K562 (cell line): ENCODE measurements around the gene TUBA1B. TPM values are rescaled to one million over a fixed set of nuclear protein-coding genes. Genes with fewer than 3 reads are reported as not detected.
A peak's percentile ranks its signal among the peaks of the same experiment; 100 is the strongest.

ENCODE experiments used
- ARNT ChIP-seq, 2 experiments: fragments of 450-650 bp; IDR thresholded peaks; 2 replicates each; pipeline ENCODE4 v1.6.1; 2016; ENCODE audit warnings: mild to moderate bottlenecking in 1 of 2
- E2F4 ChIP-seq: sonication (generic); formaldehyde crosslinking; IDR thresholded peaks from 2 replicates; pipeline ENCODE4 v1.8.0; 2022; ENCODE audit warnings: mild to moderate bottlenecking, low read depth, missing genetic modification reagents
- HDGF ChIP-seq: fragments of 450-650 bp; IDR thresholded peaks from 2 replicates; pipeline ENCODE4 v1.6.1; 2016
- HNRNPK ChIP-seq: fragments of 200-400 bp; formaldehyde crosslinking; IDR thresholded peaks from one replicate; pipeline ENCODE4 v1.6.1; 2018; ENCODE audit warnings: mild to moderate bottlenecking, low read depth, low read length; ENCODE audit not compliant: poor library complexity, severe bottlenecking
- HNRNPL ChIP-seq: fragments of 200-400 bp; formaldehyde crosslinking; IDR thresholded peaks from 2 replicates; pipeline ENCODE4 v1.6.1; 2017; ENCODE audit warnings: low read depth, mild to moderate bottlenecking, low read length
- ILF3 ChIP-seq: fragments of 450-650 bp; IDR thresholded peaks from 2 replicates; pipeline ENCODE4 v1.6.1; 2018; ENCODE audit warnings: antibody characterized with exemption, mild to moderate bottlenecking, moderate library complexity, borderline replicate concordance
- ILK ChIP-seq: fragments of 450-650 bp; IDR thresholded peaks from 2 replicates; pipeline ENCODE4 v1.6.1; 2016; ENCODE audit warnings: missing genetic modification characterization, low read depth, mild to moderate bottlenecking, missing compliant biosample characterization, moderate library complexity, borderline replicate concordance
- MEF2D ChIP-seq: conservative IDR thresholded peaks from 2 replicates; pipeline ENCODE4 v1.6.1; 2016; ENCODE audit warnings: low read depth, missing genetic modification characterization, missing compliant biosample characterization
- NR2C2 ChIP-seq, 2 experiments: fragments of 200-800 bp in 1 of 2; sonication (Bioruptor generic) in 1 of 2; sonication (generic) in 1 of 2; formaldehyde crosslinking in 1 of 2; IDR thresholded peaks; 2 replicates each; pipeline versions ENCODE4 v1.6.1 to v1.8.0; 2016 to 2022; ENCODE audit warnings: mild to moderate bottlenecking in 1 of 2, missing compliant biosample characterization in 1 of 2, missing genetic modification characterization in 1 of 2, missing genetic modification reagents in 1 of 2
- PHF8 ChIP-seq: fragments of 200-600 bp; sonication (generic); IDR thresholded peaks from 2 replicates; pipeline ENCODE4 v1.6.1; 2012; ENCODE audit warnings: mixed run types, mild to moderate bottlenecking, inconsistent platforms, low read length, moderate library complexity, borderline replicate concordance
- ZBTB40 ChIP-seq, 2 experiments: fragments of 450-650 bp in 1 of 2; sonication (generic) in 1 of 2; formaldehyde crosslinking in 1 of 2; IDR thresholded peaks; 2 replicates each; pipeline versions ENCODE4 v1.7.1 to v1.9.0; 2016 to 2022; ENCODE audit warnings: inconsistent platforms in 1 of 2, mild to moderate bottlenecking in 1 of 2, missing genetic modification reagents in 1 of 2
- ZKSCAN1 ChIP-seq: fragments of 150-350 bp; IDR thresholded peaks from 2 replicates; pipeline ENCODE4 v1.6.1; 2016; ENCODE audit warnings: low read depth, low read length
- ZNF165 ChIP-seq: fragments of 250-450 bp; sonication (Bioruptor Pico); IDR thresholded peaks from 2 replicates; pipeline ENCODE4 v1.4.0; 2020; ENCODE audit warnings: borderline replicate concordance
- ZNF224 ChIP-seq: sonication (generic); formaldehyde crosslinking; IDR thresholded peaks from 2 replicates; pipeline ENCODE4 v1.8.0; 2022; ENCODE audit warnings: mild to moderate bottlenecking, missing genetic modification reagents
- polyA plus RNA-seq, 8 experiments: library from polyadenylated mRNA; depleted of rRNA in 4 of 8; stranded (reverse) in 5 of 8; unstranded in 3 of 8; fragments of >200 nt; fragmentation: Nextera tagmentation in 2 of 8; fragmentation: Illumina TruSeq in 1 of 8; extraction: Ambion mirVana in 2 of 8; extraction: Trizol in 1 of 8; gene quantifications; 2 replicates each; pipeline versions ENCODE4 v1.2.1 to v1.2.3, GENCODE V29; 2011 to 2014; ENCODE audit warnings: inconsistent platforms in 1 of 8, missing spikeins in 1 of 8
- total RNA-seq, 7 experiments: library from RNA; depleted of rRNA in 6 of 7; stranded (reverse); fragments of >200 nt in 6 of 7; fragmentation: Illumina TruSeq in 2 of 7; extraction: Trizol in 2 of 7; gene quantifications; 2 replicates each; pipeline versions ENCODE4 v1.2.1 to v1.2.3, GENCODE V29; 2011 to 2021; ENCODE audit warnings: low replicate concordance in 1 of 7

Gene TUBA1B
- total and polyA plus RNA-seq, 9 of the 15 experiments (the other 6 are each of a cell fraction or from before 2014, with no cell fraction given), result 2,189 to 4,624 (median 2,628) TPM

GRCh38 chr12:49089821-49090773 is 41.1 kb downstream of the TUBA1B start (continued):
- peak; percentile 6; the same call in 1 of the 2 replicates for TF ChIP-seq ZBTB40 (IDR thresholded peaks at IDR 0.05)
- no peak for TF ChIP-seq ZBTB40 (CRISPR knock-in tag; IDR thresholded peaks at IDR 0.05)
- no peak for TF ChIP-seq MEF2D (tag)
- TF ChIP-seq NR2C2 (CRISPR knock-in tag; IDR thresholded peaks at IDR 0.05), result no peak
- no peak for TF ChIP-seq NR2C2 (tag; IDR thresholded peaks at IDR 0.05)
- TF ChIP-seq ZNF224, result no peak
- no peak for TF ChIP-seq HDGF
- 0 out of 2 replicates have a peak, but pooled peaks have one; percentile 70 for TF ChIP-seq E2F4 (CRISPR knock-in tag)
- TF ChIP-seq HNRNPL, result peak; percentile 81
- TF ChIP-seq ILK (tag), result no peak
- TF ChIP-seq PHF8, result peak; percentile 36; the same call in 1 of the 2 replicates
- no peak for TF ChIP-seq ZNF165 (CRISPR knock-in tag)
- no peak for TF ChIP-seq HNRNPK
- TF ChIP-seq ZKSCAN1, result peak; percentile 29; the same call in 1 of the 2 replicates
- peak in 1 of 2 experiments; percentile 90; a peak in 2 of 4 replicates for TF ChIP-seq ARNT (IDR thresholded peaks at IDR 0.05)
- no peak for TF ChIP-seq ILF3
